ENCODE data around the gene CCL7. TPM values are rescaled to one million over a fixed set of nuclear protein-coding genes. Genes with fewer than 3 reads are reported as not detected.

Gene CCL7
- total and polyA plus RNA-seq, 2 experiments from 2014 or later, result not detected

GRCh38 chr17:34242587-34243363 is 27.2 kb upstream of the CCL7 start:
- Histone ChIP-seq H3K4me3 (no peak overlapping the region), H3K9me3 (ENCODE audit: low read depth) (no peaks in the 10 kb centered on the region), H3K27me3 (no peaks in the 10 kb centered on the region), H3K36me3 (no peaks in the 10 kb centered on the region), H3K4me1 (ENCODE audit: low read depth) (no peaks in the 10 kb centered on the region), H3K27ac (no peak overlapping the region)
- no peak for DNase-seq (ENCODE audit: low read depth in 1 of 2, low spot score in 1 of 2)
- TF ChIP-seq CTCF (IDR thresholded peaks at IDR 0.05; ENCODE audit: low read depth, low read length), result no peak

DNA sequence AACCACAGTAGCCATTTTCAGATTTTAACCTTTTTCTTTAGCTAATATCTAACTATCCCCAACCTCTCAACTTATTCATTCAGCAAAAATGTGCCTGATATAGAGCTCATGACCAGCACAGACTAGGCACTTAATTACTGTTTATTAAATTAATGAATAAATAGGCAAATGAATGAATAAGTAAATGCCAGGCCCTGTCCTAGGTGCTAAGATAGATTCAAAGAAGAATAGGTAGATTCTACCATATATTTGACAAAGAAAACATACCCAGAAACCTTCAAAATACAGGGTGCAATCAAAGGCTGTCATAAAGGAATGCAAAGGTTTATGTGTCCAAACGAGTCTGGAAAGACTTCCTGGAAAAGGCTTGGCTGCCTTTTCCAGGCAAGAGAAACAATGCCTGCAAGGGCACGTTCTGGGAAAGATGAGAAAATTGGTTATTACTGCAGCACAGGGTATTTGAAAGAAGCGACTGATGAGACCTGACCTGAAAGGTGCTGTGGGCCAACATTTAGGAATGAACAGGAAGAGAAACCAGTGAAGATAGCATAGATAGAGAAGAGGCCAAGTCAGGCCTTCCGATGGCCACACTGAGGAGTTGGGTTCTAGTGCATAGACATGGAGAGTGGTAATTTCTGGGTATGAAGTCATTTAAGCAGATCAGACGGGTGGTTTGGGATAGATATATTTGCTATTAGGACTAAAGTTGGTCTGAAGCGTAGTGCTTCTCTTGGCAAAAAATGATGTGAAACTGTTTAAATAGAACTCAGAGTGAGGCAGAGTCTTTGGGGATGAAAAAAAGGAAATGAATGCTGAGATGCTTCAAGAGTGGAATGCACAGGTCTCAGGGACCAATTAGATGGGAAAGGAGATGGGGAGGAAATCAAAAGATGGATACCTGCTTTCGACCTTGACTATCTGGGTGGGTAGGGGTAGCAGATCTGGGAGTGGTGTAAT is 26.4 kb upstream of the CCL7 start:
- DNase-seq (ENCODE audit: low read depth in 1 of 2, low spot score in 1 of 2), result no peak
- TF ChIP-seq CTCF (IDR thresholded peaks at IDR 0.05; ENCODE audit: low read depth, low read length), result no peak
- Histone ChIP-seq H3K27ac (no peak overlapping the region), H3K36me3 (no peaks in the 10 kb centered on the region), H3K27me3 (no peaks in the 10 kb centered on the region), H3K4me3 (no peak overlapping the region), H3K4me1 (ENCODE audit: low read depth) (no peaks in the 10 kb centered on the region), H3K9me3 (ENCODE audit: low read depth) (no peaks in the 10 kb centered on the region)

GRCh38 chr17:34245351-34245905 is 24.6 kb upstream of the CCL7 start:
- Histone ChIP-seq H3K36me3 (no peaks in the 10 kb centered on the region), H3K27me3 (no peaks in the 10 kb centered on the region), H3K4me3 (no peak overlapping the region), H3K9me3 (ENCODE audit: low read depth) (no peaks in the 10 kb centered on the region), H3K4me1 (ENCODE audit: low read depth) (no peaks in the 10 kb centered on the region), H3K27ac (no peak overlapping the region)
- no peak for DNase-seq (ENCODE audit: low read depth in 1 of 2, low spot score in 1 of 2)
- TF ChIP-seq CTCF (IDR thresholded peaks at IDR 0.05; ENCODE audit: low read depth, low read length), result no peak

GRCh38 chr17:34246446-34246845 is 23.6 kb upstream of the CCL7 start:
- no peak for TF ChIP-seq CTCF (IDR thresholded peaks at IDR 0.05; ENCODE audit: low read depth, low read length)
- no peak overlapping the region for H3K4me3 ChIP-seq
- H3K27ac ChIP-seq, result no peak overlapping the region
- no peaks in the 10 kb centered on the region for H3K36me3 ChIP-seq
- no peaks in the 10 kb centered on the region for H3K9me3 ChIP-seq (ENCODE audit: low read depth)
- H3K4me1 ChIP-seq (ENCODE audit: low read depth), result no peaks in the 10 kb centered on the region
- H3K27me3 ChIP-seq, result no peaks in the 10 kb centered on the region
- no peak for DNase-seq (ENCODE audit: low read depth in 1 of 2, low spot score in 1 of 2)

DNA sequence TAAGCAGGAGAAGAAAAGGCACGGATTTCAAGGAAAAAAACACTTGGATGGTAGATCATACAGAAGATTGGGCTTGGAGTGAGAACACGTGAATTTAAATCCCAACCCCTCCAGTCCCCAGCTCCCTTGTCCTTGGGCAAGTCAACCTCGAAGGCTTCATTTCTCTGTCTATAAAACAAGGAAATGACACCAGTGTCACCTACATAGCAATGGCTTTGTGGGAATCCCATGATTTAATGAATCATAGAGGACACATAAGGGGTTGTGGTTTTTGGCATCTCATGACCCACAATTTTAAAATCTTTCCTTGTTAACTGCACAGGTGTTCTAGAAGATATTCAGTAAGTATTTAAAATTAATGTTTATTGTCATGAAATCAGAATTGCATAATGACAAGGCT is 23.1 kb upstream of the CCL7 start:
- Histone ChIP-seq H3K9me3 (ENCODE audit: low read depth) (no peaks in the 10 kb centered on the region), H3K4me1 (ENCODE audit: low read depth) (no peaks in the 10 kb centered on the region), H3K36me3 (no peaks in the 10 kb centered on the region), H3K27me3 (no peaks in the 10 kb centered on the region), H3K4me3 (no peak overlapping the region), H3K27ac (no peak overlapping the region)
- DNase-seq (ENCODE audit: low read depth in 1 of 2, low spot score in 1 of 2), result no peak
- TF ChIP-seq CTCF (IDR thresholded peaks at IDR 0.05; ENCODE audit: low read depth, low read length), result no peak
